ENCODE results near the gene BCL2.

Gene BCL2

GRCh38 chr18:63111671-63112402 lies 207.7 kb downstream of the BCL2 start:
- DNase-seq (ENCODE audit: low read depth, low spot score): no peak

- no peak for DNase-seq (ENCODE audit: low read depth, low spot score)
These were observed 209.8 kb downstream of the BCL2 start for GRCh38 chr18:63109802-63110201.

DNA sequence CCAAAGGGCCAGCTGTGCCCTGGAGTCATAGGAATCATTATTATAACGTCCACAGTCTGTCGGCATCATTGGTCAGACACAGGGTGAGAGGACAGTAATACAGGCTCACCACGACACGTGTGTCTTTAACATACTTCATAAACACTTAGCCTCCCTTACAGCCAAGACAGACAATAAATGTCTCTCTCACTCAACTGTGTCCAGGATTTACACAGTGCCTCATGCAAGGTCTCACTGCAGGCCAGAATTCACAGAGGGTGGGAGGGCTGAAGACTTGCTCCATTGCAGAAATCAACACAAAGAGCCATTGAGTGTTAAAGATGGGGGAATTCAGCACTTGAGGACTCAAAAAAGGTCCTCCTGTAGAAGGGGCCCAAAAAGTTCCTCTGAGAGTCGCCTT lies 210.5 kb downstream of the BCL2 start:
- DNase-seq (ENCODE audit: low read depth, low spot score): no peak

GRCh38 chr18:63107931-63108330 lies 211.6 kb downstream of the BCL2 start:
- no peak for DNase-seq (ENCODE audit: low read depth, low spot score)

DNA sequence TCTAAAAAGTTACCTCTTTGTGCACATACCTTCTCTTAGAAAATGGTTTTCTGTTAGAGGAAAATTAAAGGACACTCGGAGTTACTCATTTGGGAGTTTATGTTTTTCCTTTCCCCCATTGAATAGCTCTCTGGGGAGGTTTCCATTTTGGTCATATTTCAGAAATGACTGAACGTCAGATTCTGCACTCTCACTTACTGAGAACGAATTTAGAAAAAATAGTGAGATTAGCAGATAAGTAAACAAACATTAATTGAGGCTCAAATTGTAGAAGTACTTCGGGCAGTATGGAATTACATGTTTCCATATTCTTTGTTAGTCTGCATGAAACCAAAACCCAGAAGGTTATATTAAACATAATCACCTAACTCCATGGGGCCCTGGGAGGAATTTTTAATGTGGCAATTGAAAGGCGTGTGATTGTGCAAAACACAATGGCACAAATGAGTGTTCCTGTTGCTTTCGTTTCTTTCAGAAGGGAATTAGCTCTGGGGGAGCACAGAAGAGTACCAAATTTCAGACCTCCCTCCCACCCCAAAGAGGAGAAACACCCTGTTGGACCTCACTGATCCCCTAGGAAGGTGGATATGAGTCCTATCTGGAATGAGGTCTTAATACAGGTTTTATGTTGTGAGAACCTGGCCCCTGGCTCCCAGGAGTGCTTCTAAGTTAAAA lies 212.3 kb downstream of the BCL2 start:
- DNase-seq (ENCODE audit: low read depth, low spot score): no peak

DNA sequence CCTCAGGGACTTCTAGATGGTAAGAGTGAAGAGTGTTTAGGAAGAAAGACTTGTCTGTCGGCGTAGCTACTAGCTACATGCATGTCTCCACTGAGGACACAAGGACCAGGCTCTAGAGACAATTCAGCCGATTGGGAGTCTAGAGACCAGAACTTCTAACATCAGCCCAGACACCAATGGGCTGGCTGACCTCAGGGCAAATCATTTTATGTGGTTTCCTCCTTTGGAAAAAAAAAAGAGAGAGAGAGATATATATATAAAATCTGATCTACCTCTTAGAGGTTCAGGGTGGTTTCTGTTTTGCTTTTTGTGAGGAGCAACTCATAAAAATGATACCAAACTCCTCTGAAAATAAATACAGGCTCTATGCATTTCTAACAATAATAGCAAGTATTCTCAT lies 212.8 kb downstream of the BCL2 start:
- DNase-seq (ENCODE audit: low read depth, low spot score): no peak

GRCh38 chr18:63105636-63106316 lies 213.8 kb downstream of the BCL2 start:
- no peak for DNase-seq (ENCODE audit: low read depth, low spot score)

DNA sequence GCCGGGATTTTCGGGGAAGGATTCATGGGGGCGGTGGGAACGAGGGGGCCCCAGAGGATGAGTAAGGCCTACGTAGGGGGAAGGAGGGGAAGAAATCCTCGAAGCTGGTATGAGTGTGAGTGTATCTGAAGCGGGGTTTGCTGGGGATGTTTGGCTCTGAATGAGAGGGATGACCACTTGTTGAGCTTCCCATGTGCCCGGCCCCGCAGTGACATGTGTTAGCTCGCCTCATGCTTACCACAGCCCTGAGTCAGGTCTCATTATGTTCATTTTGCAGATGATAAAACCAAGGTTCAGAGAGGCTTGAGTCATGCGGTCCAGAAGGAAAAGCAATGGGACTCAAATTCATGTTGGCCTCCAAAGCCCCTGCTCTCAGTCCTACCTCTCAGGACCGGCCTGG lies 214.7 kb downstream of the BCL2 start:
- DNase-seq (ENCODE audit: low read depth, low spot score): no peak

- no peak for DNase-seq (ENCODE audit: low read depth, low spot score)
These were observed 216.4 kb downstream of the BCL2 start for GRCh38 chr18:63102941-63103744.

DNA sequence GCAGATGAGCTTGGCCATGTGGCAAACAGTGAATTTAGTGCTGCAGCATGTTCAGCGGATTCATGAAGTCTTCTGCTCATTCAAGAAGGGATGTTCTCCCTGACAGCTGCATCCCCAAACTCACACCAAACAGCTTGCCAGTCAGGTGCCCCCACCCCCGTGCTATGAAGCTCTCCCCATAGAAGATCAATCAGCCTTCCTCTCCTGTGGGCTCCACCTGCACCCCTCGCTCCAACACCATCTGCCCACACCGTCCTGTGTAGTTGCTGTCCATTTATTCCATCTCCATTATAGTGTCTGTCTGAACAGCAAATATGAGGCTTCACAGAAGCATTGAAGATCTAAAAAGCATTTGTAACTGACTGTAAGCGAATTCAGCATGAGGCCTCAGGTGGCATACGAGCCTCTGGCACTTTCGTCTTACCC lies 218.9 kb downstream of the BCL2 start:
- no peak for DNase-seq (ENCODE audit: low read depth, low spot score)

DNA sequence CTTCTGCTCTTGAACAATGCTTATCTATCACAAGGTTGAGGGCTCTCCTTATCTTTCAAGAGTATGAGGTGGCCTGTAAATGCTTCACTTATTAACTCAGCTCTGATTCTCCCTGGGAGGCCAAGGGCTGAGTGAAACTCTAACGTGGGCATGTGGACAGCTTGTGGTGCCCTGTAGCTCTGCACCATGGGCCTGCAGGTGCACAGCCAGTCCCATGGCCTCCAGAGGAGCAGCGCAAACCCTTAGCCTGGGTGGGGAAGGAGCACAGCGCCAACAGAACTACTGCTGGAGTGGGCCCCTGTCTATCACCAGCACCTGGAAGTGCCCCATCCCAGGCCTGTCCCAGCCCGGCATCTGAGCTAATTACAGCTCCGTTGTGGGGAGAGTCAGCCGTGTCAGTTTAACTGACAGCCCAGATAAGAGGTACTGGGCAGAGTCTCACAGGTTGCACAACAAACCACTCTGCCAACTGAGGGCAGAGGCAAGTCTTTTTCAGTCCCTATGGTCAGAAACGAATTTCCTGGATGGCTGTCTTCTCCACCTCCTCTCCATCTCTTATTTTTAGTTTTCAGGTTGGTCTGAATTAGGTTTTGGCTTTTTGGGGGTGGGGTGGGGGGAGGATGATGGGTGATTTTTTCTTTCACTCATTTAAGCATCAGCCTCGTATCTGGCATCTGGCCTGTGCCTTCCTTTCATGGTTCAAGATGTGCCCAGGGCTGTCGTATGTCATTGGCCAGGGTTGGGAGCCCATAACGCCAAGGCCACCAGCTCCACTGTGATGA lies 219.5 kb downstream of the BCL2 start:
- no peak for DNase-seq (ENCODE audit: low read depth, low spot score)

DNA sequence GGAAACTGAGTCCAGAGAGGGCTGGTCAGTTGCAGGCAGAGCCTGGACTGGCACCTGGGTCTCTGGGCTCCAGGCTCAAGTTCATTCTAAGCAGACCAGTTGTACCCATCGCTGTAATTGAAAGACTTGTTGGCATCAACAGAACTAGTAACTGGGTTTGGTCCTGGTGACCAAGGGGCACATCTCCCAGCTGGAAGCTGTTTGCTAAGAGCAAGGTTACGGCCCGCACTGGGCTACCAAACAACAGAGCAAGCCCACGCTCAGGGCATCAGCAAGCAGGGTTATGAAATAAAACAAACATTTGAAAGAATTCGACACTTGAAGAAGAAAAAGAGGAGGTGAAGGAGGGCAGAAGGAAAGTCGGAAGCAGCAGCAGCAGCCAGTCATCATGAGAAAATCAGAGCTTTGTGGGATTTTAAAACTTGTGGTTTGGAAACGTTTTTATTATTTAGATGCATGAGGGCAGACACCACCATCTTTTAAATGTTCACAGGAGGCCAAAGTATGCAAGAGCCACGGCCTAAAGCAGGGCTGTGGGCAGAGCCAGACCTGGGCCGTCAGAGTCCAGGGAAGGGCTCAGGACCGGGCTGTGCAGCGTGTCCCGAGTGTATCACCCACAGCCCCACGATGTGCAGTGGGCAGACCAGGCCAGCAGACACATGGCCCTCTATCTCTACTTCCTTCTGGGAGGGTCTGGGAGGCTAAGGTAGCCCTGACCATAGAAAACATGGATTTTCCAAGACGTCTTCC lies 220.3 kb downstream of the BCL2 start:
- no peak for DNase-seq (ENCODE audit: low read depth, low spot score)

GRCh38 chr18:63098018-63098981 lies 221.3 kb downstream of the BCL2 start:
- DNase-seq (ENCODE audit: low read depth, low spot score): no peak

DNA sequence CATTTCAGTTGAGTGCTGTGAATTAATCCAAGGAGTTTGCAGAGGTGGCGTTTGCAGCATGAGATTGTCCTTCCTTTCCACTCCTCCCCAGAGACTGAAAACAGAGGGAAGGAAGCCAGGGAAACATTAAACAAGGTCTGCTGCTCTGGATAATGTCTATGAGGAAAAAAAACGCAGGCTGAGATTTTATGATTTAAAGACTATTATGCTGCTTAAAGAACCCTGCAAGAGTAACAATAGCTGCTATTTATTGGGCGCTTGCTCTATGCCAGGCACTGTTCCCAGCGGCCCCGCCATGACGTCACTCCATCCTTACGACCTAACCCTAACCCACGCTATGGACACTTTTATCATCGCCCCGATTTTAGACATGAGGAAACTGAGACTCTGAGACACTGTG lies 222.4 kb downstream of the BCL2 start:
- no peak for DNase-seq (ENCODE audit: low read depth, low spot score)

DNA sequence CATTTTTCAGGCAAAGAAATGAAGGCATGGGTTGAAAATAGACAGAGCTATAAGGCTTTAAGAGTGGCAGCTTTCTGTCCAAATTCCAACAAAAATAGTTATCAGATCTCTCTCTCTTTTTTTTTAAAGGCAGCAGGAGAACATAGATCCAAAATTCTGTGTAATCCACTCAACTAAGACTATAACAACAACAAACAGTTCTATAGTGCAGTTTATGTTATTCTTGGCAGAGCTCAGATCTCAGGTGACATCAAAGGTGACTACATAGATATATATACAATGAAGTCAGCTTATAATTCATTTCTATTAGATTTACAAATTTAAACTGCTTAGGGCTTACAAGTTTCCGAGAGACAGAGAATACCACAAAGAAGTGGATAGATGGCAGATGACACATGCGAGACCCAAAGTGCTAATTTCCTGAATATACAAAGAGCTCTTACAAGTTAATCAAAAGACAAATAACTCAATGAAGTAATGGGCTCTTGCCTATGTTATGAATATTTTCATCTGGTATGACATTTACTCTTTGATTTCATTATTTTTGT lies 223.2 kb downstream of the BCL2 start:
- DNase-seq (ENCODE audit: low read depth, low spot score): no peak

GRCh38 chr18:63095768-63096167 lies 223.8 kb downstream of the BCL2 start:
- DNase-seq (ENCODE audit: low read depth, low spot score): no peak

DNA sequence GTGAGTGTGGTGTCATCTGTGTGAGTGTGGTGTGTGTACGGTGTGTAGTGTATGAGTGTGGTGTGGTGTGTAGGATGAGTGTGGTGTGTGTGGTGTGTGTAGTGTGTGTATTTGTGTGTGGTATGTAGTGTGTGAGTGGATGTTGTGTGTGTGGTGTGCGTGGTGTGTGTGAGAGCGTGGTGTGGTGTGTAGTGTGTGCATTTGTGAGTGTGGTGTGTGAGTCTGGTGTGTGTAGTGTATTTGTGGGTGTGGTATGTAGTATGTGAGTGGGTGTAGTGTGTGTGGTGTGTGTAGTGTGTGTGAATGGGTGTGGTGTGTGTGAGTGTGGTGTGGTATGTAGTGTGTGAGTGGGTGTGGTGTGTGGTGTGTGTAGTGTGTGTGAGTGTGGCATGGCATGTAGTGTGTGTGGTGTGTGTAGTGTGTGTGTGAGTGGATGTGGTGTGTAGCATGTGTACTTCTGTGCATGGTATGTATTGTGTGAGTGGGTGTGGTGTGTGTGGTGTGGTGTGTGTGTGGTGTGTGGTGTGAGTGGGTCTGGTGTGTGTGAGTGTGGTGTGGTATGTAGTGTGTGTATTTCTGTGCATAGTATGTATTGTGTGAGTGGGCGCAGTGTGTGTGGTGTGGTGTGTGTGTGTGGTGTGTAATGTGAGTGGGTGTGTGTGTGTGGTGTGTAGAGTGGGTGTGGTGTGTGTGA lies 227.8 kb downstream of the BCL2 start:
- no peak for DNase-seq (ENCODE audit: low read depth, low spot score)

DNA sequence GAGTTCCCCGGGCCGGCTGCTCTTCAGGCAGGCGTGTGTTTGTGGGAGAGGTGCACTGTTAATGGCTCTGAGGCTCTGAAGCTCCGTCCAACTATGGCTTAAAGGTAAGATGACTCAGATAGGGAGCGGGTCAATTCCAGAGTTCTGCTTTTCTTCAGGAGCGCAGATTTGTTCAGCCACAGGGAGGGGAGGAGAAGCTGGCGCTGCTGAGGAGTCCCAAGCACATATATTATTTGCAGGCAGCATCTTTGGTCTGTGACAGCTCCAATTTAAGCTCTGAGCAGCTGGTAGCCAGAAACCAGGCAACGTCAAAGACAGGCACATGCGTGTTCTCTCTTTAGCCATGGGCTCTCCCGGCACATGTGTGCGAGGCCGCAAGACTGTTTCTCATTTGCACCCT lies 229.2 kb downstream of the BCL2 start:
- no peak for DNase-seq (ENCODE audit: low read depth, low spot score)
